Muscle layer of colon (tissue), 2 donors: ENCODE results near the gene OR10V1.

ENCODE experiments used
- H3K27ac ChIP-seq: one replicate; pipeline ENCODE4 v1.7.0; 2013; ENCODE audit warnings: low read depth, mild to moderate bottlenecking, low read length, moderate library complexity
- H3K27me3 ChIP-seq, 2 donors: one replicate each; pipeline ENCODE4 v1.7.0; 2013; ENCODE audit warnings: low read length in 2 of 2, mild to moderate bottlenecking in 2 of 2; ENCODE audit not compliant: insufficient read depth in 2 of 2, control insufficient read depth in 1 of 2
- H3K36me3 ChIP-seq: one replicate; pipeline ENCODE4 v1.7.0; 2013; ENCODE audit warnings: mild to moderate bottlenecking, low read length; ENCODE audit not compliant: insufficient read depth
- H3K4me1 ChIP-seq: one replicate; pipeline ENCODE4 v1.7.0; 2013; ENCODE audit warnings: mild to moderate bottlenecking, low read length; ENCODE audit not compliant: insufficient read depth
- H3K4me3 ChIP-seq, 2 donors: one replicate each; pipeline ENCODE4 v1.7.0; 2013; ENCODE audit warnings: low read length in 2 of 2, low read depth in 1 of 2, mild to moderate bottlenecking in 1 of 2, moderate library complexity in 1 of 2
- H3K9ac ChIP-seq: one replicate; pipeline ENCODE4 v1.7.0; 2013; ENCODE audit warnings: low read length
- H3K9me3 ChIP-seq: one replicate; pipeline ENCODE4 v1.7.0; 2013; ENCODE audit warnings: mild to moderate bottlenecking, low read length
- donor health status: abdominal sarcoma.
- donor health status: Adenocarcinoma of cecum.

The OR10V1 gene

DNA sequence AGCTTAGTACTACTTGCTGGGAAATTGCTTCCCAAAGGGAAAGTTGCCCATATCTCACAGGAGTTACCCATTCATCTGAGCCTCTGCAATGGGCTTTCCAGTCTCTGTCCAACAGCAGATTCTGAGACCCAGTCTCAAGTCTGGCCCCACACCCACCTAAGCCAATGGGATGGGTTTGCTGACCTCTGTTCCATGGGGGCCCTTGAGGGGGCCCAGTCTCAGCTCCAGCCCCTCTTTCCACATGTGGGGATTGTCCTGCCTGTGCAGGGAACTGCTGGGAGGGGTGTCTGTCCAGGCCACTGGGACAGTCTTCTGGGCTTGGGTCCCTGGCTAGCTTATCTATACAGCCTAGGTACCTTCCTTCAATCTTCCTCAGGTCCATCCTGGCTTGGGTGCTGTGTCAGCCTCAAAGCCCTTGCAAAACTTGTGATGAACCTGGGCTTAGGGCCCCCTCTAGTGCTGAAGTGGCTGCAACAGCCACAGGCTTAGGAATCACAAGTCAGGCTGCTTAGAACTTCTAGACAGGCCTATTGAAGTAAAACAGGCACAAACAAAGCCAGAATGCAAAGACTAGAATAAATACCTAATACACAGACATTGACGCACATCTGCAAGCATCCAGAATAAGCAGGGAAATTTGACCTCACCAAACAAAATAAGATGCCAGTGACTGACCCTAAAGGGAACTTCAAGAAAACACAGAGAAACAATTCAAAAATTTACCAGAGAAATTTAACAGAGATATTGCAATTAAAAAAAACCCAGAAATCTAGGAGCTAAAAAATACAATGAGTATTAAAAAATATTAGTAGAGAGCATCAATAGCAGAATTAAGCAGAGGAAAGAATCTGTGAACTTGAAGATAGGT is 33.1 kb downstream of the OR10V1 start:
- no peak overlapping the region for H3K27ac ChIP-seq
- H3K36me3 ChIP-seq = no peaks in the 10 kb centered on the region
- no peaks in the 10 kb centered on the region for H3K4me1 ChIP-seq
- no peak overlapping the region for H3K4me3 ChIP-seq
- no peaks in the 10 kb centered on the region for H3K27me3 ChIP-seq
- no peaks in the 10 kb centered on the region for H3K9me3 ChIP-seq
- no peak overlapping the region for H3K9ac ChIP-seq

DNA sequence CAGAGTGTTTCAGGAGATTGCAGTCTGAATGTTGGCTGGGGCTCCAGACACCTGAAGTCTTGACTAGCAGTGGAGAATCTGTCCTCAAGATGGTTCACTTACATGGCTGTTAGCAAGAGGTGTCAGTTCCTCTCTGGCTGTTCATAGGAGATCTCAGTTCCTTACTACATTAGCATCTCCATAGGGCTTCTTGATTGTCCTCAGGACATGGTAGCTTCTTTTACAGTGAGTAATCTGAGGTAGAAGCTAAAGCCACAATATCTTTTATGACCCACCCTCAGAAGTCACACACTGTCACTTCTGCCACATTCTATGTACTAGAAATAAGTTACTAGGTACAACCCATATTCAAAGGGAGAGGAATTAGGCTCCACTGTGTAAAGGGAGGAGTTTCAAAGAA is 34.3 kb downstream of the OR10V1 start:
- no peaks in the 10 kb centered on the region for H3K9me3 ChIP-seq
- H3K27ac ChIP-seq = no peak overlapping the region
- no peak overlapping the region for H3K9ac ChIP-seq
- H3K4me3 ChIP-seq = no peak overlapping the region
- no peaks in the 10 kb centered on the region for H3K27me3 ChIP-seq
- no peaks in the 10 kb centered on the region for H3K36me3 ChIP-seq
- no peaks in the 10 kb centered on the region for H3K4me1 ChIP-seq

DNA sequence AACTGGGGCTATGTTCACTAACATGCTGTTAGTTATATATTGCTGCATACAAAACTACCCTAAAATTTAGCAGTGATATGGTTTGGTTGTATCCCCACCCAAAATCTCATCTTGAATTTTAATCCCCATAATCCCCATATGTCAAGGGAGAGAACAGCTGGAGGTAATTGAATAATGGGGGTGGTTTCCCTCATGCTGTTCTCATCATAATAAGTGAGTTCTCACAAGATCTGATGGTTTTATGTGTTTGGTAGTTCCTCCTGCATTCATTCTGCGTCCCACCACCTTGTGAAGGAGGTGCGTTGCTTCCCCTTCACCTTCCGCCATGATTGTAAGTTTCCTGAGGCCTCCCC is 34.9 kb downstream of the OR10V1 start:
- H3K9me3 ChIP-seq = no peaks in the 10 kb centered on the region
- no peak overlapping the region for H3K27ac ChIP-seq
- no peaks in the 10 kb centered on the region for H3K36me3 ChIP-seq
- no peaks in the 10 kb centered on the region for H3K4me1 ChIP-seq
- no peaks in the 10 kb centered on the region for H3K27me3 ChIP-seq
- no peak overlapping the region for H3K9ac ChIP-seq
- no peak overlapping the region for H3K4me3 ChIP-seq

- H3K9me3 ChIP-seq = no peaks in the 10 kb centered on the region
- no peak overlapping the region for H3K27ac ChIP-seq
- H3K4me1 ChIP-seq = no peaks in the 10 kb centered on the region
- H3K9ac ChIP-seq = no peak overlapping the region
- no peaks in the 10 kb centered on the region for H3K36me3 ChIP-seq
- H3K27me3 ChIP-seq = no peaks in the 10 kb centered on the region
- no peak overlapping the region for H3K4me3 ChIP-seq
Measured at GRCh38 chr11:59678118-59678812, 35.4 kb downstream of the OR10V1 start.

GRCh38 chr11:59676205-59676604 is 37.4 kb downstream of the OR10V1 start:
- Histone ChIP-seq H3K9me3 (no peaks in the 10 kb centered on the region), H3K4me3 (no peak overlapping the region), H3K27me3 (no peaks in the 10 kb centered on the region), H3K36me3 (no peaks in the 10 kb centered on the region), H3K9ac (no peak overlapping the region), H3K4me1 (no peaks in the 10 kb centered on the region), H3K27ac (no peak overlapping the region)

DNA sequence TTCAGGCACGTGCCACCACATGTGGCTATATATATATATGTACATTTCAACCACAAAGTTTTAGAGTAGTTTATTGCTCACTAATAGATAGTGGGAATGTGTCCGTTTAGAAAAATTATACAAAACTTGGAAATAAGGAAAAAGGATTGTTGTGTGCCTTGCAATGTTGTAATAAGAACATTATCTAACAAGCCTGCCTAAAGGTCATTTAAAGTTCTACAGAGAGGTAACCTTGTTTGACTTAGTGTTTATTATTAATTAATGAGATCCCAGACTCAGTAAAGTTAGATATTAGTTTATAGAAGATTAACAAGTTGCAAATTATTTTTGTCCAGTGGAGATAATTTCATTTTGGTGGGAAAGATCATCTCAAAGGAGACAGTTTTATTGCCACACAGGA is 39.4 kb downstream of the OR10V1 start:
- H3K9me3 ChIP-seq = no peaks in the 10 kb centered on the region
- no peaks in the 10 kb centered on the region for H3K36me3 ChIP-seq
- peaks cover 8% of the 10 kb centered on the region for H3K4me1 ChIP-seq
- H3K4me3 ChIP-seq = no peak overlapping the region
- H3K27ac ChIP-seq = no peak overlapping the region
- H3K9ac ChIP-seq = no peak overlapping the region
- no peaks in the 10 kb centered on the region for H3K27me3 ChIP-seq

GRCh38 chr11:59673291-59673690 is 40.4 kb downstream of the OR10V1 start:
- Histone ChIP-seq H3K36me3 (no peaks in the 10 kb centered on the region), H3K9me3 (no peaks in the 10 kb centered on the region)

DNA sequence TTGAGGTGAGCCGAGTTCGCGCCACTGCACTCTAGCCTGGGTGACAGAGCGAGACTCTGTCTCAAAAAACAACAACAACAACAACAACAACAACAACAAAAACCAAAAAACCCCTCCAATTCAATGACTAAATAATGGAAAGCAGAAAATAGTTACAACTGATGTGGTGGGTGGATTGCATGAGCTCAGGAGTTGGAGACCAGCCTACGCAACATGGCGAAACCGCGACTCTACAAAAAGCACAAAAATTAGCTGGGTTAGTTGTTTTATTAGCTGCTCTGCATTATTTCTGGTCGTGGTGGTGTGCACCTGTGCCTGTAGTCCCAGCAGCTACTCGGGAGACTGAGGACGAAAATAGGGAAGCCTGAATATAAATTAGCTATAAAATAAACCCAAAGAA is 42.2 kb downstream of the OR10V1 start:
- H3K4me1 ChIP-seq = peaks cover 22% of the 10 kb centered on the region
- H3K9me3 ChIP-seq = no peaks in the 10 kb centered on the region
- no peak overlapping the region for H3K4me3 ChIP-seq
- H3K36me3 ChIP-seq = peaks cover 5% of the 10 kb centered on the region
- no peak overlapping the region for H3K27ac ChIP-seq
- no peaks in the 10 kb centered on the region for H3K27me3 ChIP-seq
- H3K9ac ChIP-seq = no peak overlapping the region

More at GRCh38 chr11:59673291-59673690, 40.4 kb downstream of the OR10V1 start:
- peaks cover 8% of the 10 kb centered on the region for H3K4me1 ChIP-seq
- no peak overlapping the region for H3K27ac ChIP-seq
- H3K9ac ChIP-seq = no peak overlapping the region
- H3K27me3 ChIP-seq = no peaks in the 10 kb centered on the region
- no peak overlapping the region for H3K4me3 ChIP-seq

- H3K27ac ChIP-seq = peak overlapping the region; percentile 99
- no peaks in the 10 kb centered on the region for H3K27me3 ChIP-seq
- H3K4me3 ChIP-seq = peak overlapping the region; percentile 77 to 92
- no peaks in the 10 kb centered on the region for H3K9me3 ChIP-seq
- H3K9ac ChIP-seq = peak overlapping the region; percentile 79
- peaks cover 22% of the 10 kb centered on the region for H3K4me1 ChIP-seq
- H3K36me3 ChIP-seq = peaks cover 19% of the 10 kb centered on the region
Measured at GRCh38 chr11:59669611-59670009, 44.0 kb downstream of the OR10V1 start.

GRCh38 chr11:59668950-59669610 is 44.6 kb downstream of the OR10V1 start, which contains the start of gene PATL1:
Gene PATL1, minus strand, starts transcription at chr11:59669037. Its CDS starts 142 bp downstream, at chr11:59668895.
- H3K9ac ChIP-seq = peak within 1 kb of the TSS; percentile 79

DNA sequence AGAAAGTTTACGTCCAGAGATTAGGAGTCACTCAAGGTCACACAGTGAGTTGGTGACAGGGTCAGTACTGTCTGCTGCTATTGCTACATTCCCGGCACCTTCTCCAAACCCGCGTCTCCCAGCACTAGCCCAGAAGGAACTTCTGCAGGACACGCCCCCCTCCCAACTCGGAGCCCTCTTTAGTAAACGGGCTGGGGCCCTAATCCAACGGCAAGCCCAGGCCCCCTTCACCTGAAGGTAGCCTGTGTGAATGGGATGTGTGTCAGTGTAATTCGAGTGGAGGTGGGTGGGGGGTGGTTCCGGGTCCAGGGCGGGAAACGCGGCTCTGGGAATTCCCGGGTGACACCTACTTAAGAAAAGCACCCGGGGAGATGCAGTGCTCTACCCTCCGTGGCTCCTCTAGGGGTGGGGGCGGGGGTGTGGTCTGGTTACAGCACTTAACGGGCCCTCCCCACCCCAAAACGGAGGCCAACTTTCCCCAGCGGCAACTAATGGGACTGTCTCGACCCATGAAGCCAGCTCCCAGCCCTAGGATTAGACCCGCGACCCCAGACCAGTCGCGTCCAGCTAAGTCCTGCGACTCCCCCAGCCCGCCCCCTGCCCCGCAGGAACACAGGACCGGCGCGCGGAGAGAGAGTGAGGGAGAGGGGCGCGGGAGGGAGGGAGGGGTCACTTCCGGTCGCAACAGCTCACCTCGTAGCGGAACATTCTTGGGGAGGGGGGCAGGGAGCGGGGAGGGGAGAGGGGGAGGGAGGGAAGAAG is 45.3 kb downstream of the OR10V1 start:
- Histone ChIP-seq H3K4me3 (peak overlapping the region; percentile 49 to 76), H3K27ac (peak overlapping the region; percentile 74), H3K4me1 (peaks cover 22% of the 10 kb centered on the region), H3K27me3 (no peaks in the 10 kb centered on the region), H3K36me3 (peaks cover 24% of the 10 kb centered on the region), H3K9ac (peak overlapping the region; percentile 69), H3K9me3 (no peaks in the 10 kb centered on the region)

More at GRCh38 chr11:59668950-59669610, 44.6 kb downstream of the OR10V1 start, which contains the start of gene PATL1:
- H3K36me3 ChIP-seq = peaks cover 24% of the 10 kb centered on the region
- H3K4me1 ChIP-seq = peaks cover 22% of the 10 kb centered on the region
- H3K27me3 ChIP-seq = no peaks in the 10 kb centered on the region
- peak within 1 kb of the TSS; percentile 99 for H3K27ac ChIP-seq
- no peaks in the 10 kb centered on the region for H3K9me3 ChIP-seq
- H3K4me3 ChIP-seq = peak within 1 kb of the TSS; percentile 77 to 92
